GM12892 (cell line): Measurements from ENCODE around the gene CHST3.

Experiments
- POLR2A ChIP-seq: IDR thresholded peaks from 2 replicates; pipeline ENCODE4 v1.6.1; 2011; ENCODE audit warnings: low read depth, low read length, control low read depth
- POLR2AphosphoS5 ChIP-seq: IDR thresholded peaks from 2 replicates; pipeline ENCODE4 v1.6.1; 2011; ENCODE audit warnings: low read depth, low read length, control low read depth
- TAF1 ChIP-seq: IDR thresholded peaks from 2 replicates; pipeline ENCODE4 v1.6.1; 2011; ENCODE audit warnings: low read depth, mild to moderate bottlenecking, control low read depth, low read length, borderline replicate concordance

GRCh38 chr10:72035252-72035887, 71.2 kb downstream of the CHST3 start:
- TF ChIP-seq POLR2A (no peak), POLR2AphosphoS5 (no peak), TAF1 (no peak)
